Activated CD4-positive, alpha-beta memory T cell treated with anti-CD3 and anti-CD28 coated beads, Interleukin-2, amount 10 ng/mL, durations not matched to agents 7 days and 5 days (primary cell): ENCODE data around the gene FAM219B. TPM values are rescaled to one million over a fixed set of nuclear protein-coding genes. Genes with fewer than 3 reads are reported as not detected.
"Not testable (repeated sequence)": the region's sequence is repeated elsewhere in the genome, so short reads cannot be mapped to it uniquely, and the experiment has no call there.

Source experiments
- CTCF ChIA-PET: fragments of 350-600 bp; sonication (Branson Sonifier 250); formaldehyde crosslinking; loops from one replicate; lab custom pipeline; 2021; ENCODE audit warnings: antibody characterized with exemption, inconsistent platforms; lab: Charles Lee
- POLR2A ChIA-PET: fragments of 350-600 bp; sonication (Branson Sonifier 250); formaldehyde crosslinking; loops from one replicate; lab custom pipeline; 2021; ENCODE audit warnings: antibody characterized with exemption; lab: Charles Lee
- DNase-seq: peaks from one replicate; pipeline ENCODE4 v3.0.0-alpha.2; 2020
- H3K27ac Mint-ChIP-seq: one replicate; pipeline ENCODE4 v1.8.0; 2021; ENCODE audit warnings: mild to moderate bottlenecking, mixed read lengths
- H3K27me3 Mint-ChIP-seq: one replicate; pipeline ENCODE4 v1.8.0; 2021; ENCODE audit warnings: mixed read lengths
- H3K36me3 Mint-ChIP-seq: one replicate; pipeline ENCODE4 v1.8.0; 2021; ENCODE audit warnings: low read depth, mixed read lengths
- H3K4me1 Mint-ChIP-seq: one replicate; pipeline ENCODE4 v1.8.0; 2021; ENCODE audit warnings: mixed read lengths
- H3K4me3 Mint-ChIP-seq: one replicate; pipeline ENCODE4 v1.8.0; 2021; ENCODE audit warnings: mild to moderate bottlenecking, mixed read lengths
- H3K9me3 Mint-ChIP-seq: one replicate; pipeline ENCODE4 v1.8.0; 2021; ENCODE audit warnings: mixed read lengths
- total RNA-seq, 2 experiments: library from RNA; stranded (reverse); gene quantifications; one replicate each; pipeline ENCODE4 v1.2.3, GENCODE V29; 2021

Gene FAM219B, protein sequence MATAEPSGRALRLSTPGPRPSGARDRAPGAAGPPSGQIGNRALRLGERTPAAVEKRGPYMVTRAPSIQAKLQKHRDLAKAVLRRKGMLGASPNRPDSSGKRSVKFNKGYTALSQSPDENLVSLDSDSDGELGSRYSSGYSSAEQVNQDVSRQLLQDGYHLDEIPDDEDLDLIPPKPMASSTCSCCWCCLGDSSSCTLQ
- 100 to 1,000 TPM; 103 to 116 TPM for total RNA-seq

DNA sequence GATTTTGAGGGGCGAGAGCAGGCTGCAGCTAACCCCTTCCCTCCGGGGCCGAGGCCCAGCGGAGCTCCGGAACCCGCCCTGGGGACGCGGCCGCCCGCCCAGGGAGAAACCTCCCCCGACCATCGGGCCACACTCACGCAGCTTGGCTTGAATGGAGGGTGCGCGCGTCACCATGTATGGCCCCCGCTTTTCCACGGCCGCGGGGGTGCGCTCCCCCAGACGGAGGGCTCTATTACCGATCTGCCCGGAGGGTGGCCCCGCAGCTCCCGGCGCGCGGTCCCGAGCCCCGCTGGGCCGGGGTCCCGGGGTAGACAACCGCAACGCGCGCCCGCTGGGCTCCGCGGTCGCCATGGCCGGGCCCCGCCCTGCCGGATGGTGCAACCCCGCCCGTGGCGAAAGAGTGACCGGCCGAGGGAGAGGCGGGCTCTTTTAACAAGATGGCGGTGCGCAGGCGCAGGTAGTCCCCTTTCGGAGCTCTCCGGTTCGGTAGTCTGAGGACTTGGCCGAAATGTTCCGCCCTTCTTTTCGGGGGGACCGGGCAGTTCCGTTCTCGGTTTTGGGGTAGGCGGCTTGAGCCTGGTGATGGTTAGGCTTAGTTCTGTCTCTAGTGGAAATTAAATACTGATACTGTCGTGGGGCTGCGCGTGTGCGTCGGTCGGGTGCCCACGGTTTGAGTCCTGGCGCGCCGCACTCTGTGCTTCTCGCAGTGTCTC is at the start of gene FAM219B:
Gene FAM219B (minus strand): TSS at position 402 of the 713 bp plus-strand sequence. CDS start 51 bp downstream, at position 351.
- H3K9me3 Mint-ChIP-seq = no peaks in the 10 kb centered on the region

DNA sequence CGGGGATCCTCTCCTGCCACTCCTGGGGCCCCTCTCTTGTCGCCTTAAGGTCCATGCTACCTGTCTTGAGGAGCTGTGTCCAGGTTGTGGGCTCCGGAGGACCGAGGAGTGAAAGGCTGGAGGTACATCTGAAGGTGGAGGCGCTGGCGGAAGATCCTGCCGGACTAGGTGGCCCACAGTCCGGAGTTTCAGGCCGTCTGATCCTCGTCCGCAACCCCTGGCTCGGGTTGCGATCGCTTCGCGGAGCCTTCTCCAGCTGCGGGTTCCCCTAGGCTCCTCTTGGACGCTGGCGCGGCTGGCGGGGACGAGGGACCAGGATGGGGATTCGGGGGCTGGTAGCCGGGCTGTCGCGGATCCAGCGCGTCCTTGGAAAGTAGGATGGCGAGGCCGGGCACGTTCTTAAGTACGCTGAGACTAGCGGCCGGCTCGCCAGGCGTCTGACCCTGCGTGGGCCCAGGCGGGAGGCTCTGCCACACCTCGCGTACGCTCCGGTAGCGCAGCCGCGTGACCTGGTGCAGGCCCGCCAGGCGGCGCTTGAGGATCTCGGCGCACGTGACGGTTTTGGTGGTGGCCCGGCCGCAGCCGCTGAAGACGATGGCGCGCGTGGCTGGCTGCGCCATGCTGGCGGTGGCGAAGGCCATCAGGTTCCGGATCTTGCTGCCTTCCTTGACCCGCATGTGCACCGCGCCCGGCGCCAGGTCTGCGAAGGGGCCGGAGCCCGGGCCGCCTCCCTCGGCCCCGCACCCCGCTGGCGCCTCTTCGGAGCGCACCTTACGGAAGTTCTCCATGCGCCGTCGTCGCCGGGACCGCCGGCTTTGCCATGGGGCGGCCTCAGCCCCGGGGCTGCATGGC is 49.4 kb upstream of the FAM219B start:
- Mint-ChIP-seq H3K27me3 (peaks cover 37% of the 10 kb centered on the region), H3K4me3 (peak overlapping the region; percentile 56), H3K4me1 (peaks cover 42% of the 10 kb centered on the region), H3K36me3 (peaks cover 4% of the 10 kb centered on the region), H3K27ac (no peak overlapping the region), H3K9me3 (no peaks in the 10 kb centered on the region)
- ChIA-PET POLR2A (interaction anchor here (0.8 to 2.2 kb wide), 12 partner anchors 18 to 496 kb away, joined by 3 to 8 read pairs (median 4); partner anchors contain the start of genes C15orf39, COX5A, FAM219B and PPCDC), CTCF (interaction anchor here (0.5 to 1.6 kb wide), 11 partner anchors 9 to 509 kb away, joined by 3 to 9 read pairs (median 4); partner anchors contain the start of genes PPCDC and SCAMP5)
- DNase-seq = peak; percentile 75

More for the DNA sequence above, at the start of gene FAM219B:
- Mint-ChIP-seq H3K36me3 (peaks cover 47% of the 10 kb centered on the region), H3K27me3 (no peaks in the 10 kb centered on the region), H3K4me1 (peaks cover 45% of the 10 kb centered on the region), H3K4me3 (peak within 1 kb of the TSS; percentile 91), H3K27ac (peak within 1 kb of the TSS; percentile 87)
- POLR2A ChIA-PET = interaction anchor here (0.8 to 9.1 kb wide), 32 partner anchors 9 to 461 kb away, joined by 3 to 121 read pairs (median 5); partner anchors contain the start of genes C15orf39, COX5A, CYP1A1 and MAN2C1
- CTCF ChIA-PET = interaction anchor here (0.9 to 3.8 kb wide), 18 partner anchors 8 to 274 kb away, joined by 3 to 15 read pairs (median 5); no protein-coding TSS in a partner anchor
- peak; percentile 84 for DNase-seq

DNA sequence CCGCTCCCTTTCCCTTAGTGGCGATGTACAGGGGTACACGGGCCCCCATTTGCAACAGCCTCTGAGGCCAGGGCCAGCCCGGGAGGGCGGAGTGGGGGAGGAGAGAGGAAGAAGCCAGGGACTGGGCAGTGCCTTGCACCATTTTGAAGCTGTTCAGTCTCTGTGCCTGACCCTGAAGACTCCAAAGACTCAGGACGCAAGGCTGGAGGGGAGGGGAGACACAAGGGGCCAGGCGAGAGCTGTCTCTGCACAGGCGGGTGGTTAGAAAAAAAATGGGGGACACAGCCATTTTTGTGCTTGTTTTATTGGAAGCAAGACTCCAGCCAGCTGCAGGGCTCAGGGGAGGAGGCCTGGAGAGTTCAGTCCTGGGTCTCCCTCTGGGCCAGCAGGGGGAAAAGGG is 48.4 kb upstream of the FAM219B start:
- no peak for DNase-seq
- ChIA-PET CTCF (interaction anchor here (0.6 to 2.0 kb wide), 5 partner anchors 11 to 175 kb away, joined by 3 to 7 read pairs (median 3); no protein-coding TSS in a partner anchor), POLR2A (interaction anchor here (1.3 to 2.2 kb wide), 6 partner anchors 8 to 168 kb away, joined by 3 to 6 read pairs (median 4); partner anchors contain the start of genes FAM219B and SCAMP5)
- peaks cover 29% of the 10 kb centered on the region for H3K27me3 Mint-ChIP-seq
- H3K9me3 Mint-ChIP-seq = no peaks in the 10 kb centered on the region
- H3K4me3 Mint-ChIP-seq = peak overlapping the region; percentile 27
- H3K27ac Mint-ChIP-seq = no peak overlapping the region
- peaks cover 37% of the 10 kb centered on the region for H3K4me1 Mint-ChIP-seq
- peaks cover 4% of the 10 kb centered on the region for H3K36me3 Mint-ChIP-seq

- no peak for DNase-seq
- ChIA-PET POLR2A (interaction anchor here (1.3 to 2.2 kb wide), 6 partner anchors 8 to 167 kb away, joined by 3 to 6 read pairs (median 4); partner anchors contain the start of genes FAM219B and SCAMP5), CTCF (interaction anchor here (0.9 to 2.0 kb wide), 7 partner anchors 10 to 323 kb away, joined by 3 to 7 read pairs (median 3); no protein-coding TSS in a partner anchor)
- Mint-ChIP-seq H3K4me3 (no peak overlapping the region), H3K27ac (no peak overlapping the region), H3K27me3 (peaks cover 24% of the 10 kb centered on the region), H3K36me3 (peaks cover 4% of the 10 kb centered on the region), H3K4me1 (peaks cover 36% of the 10 kb centered on the region), H3K9me3 (no peaks in the 10 kb centered on the region)
Measured at GRCh38 chr15:74954515-74954914, 47.9 kb upstream of the FAM219B start.

- no peak overlapping the region for H3K27ac Mint-ChIP-seq
- no peak for DNase-seq
- no peak overlapping the region for H3K4me3 Mint-ChIP-seq
- POLR2A ChIA-PET = interaction anchor here (0.5 to 1.7 kb wide), 8 partner anchors 13 to 180 kb away, joined by 3 to 6 read pairs (median 3); partner anchors contain the start of genes COX5A, FAM219B and MPI
- H3K27me3 Mint-ChIP-seq = peaks cover 1% of the 10 kb centered on the region
- CTCF ChIA-PET = interaction anchor here (0.6 to 6.2 kb wide), 32 partner anchors 9 to 425 kb away, joined by 3 to 73 read pairs (median 4); partner anchors contain the start of genes COX5A and FAM219B
- H3K4me1 Mint-ChIP-seq = peaks cover 18% of the 10 kb centered on the region
- no peaks in the 10 kb centered on the region for H3K9me3 Mint-ChIP-seq
- H3K36me3 Mint-ChIP-seq = no peaks in the 10 kb centered on the region
Measured at GRCh38 chr15:74951006-74951405, 44.4 kb upstream of the FAM219B start.

- H3K4me3 Mint-ChIP-seq = no peak overlapping the region
- peaks cover 14% of the 10 kb centered on the region for H3K4me1 Mint-ChIP-seq
- no peak overlapping the region for H3K27ac Mint-ChIP-seq
- H3K27me3 Mint-ChIP-seq = peaks cover 1% of the 10 kb centered on the region
- POLR2A ChIA-PET = interaction anchor here (0.5 to 1.7 kb wide), 9 partner anchors 12 to 179 kb away, joined by 3 to 6 read pairs (median 3); partner anchors contain the start of genes COX5A, FAM219B and MPI
- no peaks in the 10 kb centered on the region for H3K9me3 Mint-ChIP-seq
- H3K36me3 Mint-ChIP-seq = no peaks in the 10 kb centered on the region
- peak; percentile 83 for DNase-seq
- CTCF ChIA-PET = interaction anchor here (0.6 to 6.2 kb wide), 33 partner anchors 9 to 424 kb away, joined by 3 to 73 read pairs (median 4); partner anchors contain the start of genes COX5A and FAM219B
Measured at GRCh38 chr15:74950078-74950908, 43.6 kb upstream of the FAM219B start.

DNA sequence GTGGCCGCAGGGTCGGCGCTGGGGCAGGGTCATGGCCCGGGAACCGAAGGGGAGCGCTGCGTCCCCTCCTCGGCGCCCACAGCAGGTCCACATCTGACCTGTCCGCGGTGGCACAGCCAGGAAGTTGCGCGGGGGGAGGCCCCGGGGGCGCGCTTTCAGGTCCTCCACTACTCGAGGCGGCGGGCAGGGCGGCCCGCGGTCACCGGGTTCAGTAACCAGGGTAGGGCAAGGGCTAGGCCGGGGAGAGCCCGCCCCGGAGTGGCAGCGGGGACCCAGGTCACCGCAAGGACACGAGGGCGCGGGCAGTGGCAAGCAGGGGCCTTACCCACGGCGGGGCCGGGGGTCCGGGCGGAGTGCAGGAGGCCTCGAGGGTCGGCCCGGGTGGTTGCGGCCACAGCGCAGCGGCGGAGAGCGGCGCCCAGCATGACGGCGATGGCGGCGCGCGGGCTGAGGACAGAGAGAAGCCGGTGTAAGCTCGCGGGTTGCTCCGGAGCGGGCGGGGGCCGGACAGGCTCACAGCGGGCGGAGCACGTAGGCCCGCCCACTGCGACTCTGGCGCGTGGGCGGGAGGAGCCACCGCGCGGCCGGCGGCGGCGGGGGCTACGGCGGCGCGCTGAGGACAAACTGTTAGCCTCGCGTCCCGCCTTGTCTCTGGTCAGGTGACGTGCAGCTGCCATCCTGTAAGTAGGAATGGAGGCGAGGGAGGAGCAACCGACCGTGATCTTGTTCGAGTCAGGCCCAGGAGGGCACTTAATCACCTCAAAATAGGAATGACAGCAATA is 31.1 kb upstream of the FAM219B start, which contains the start of gene COX5A:
Gene COX5A (minus strand): TSS at position 484 of the 782 bp plus-strand sequence. CDS start 59 bp downstream, at position 425.
- H3K4me3 Mint-ChIP-seq = peak within 1 kb of the TSS; percentile 91
- H3K27me3 Mint-ChIP-seq = no peaks in the 10 kb centered on the region
- no peaks in the 10 kb centered on the region for H3K9me3 Mint-ChIP-seq
- H3K27ac Mint-ChIP-seq = peak within 1 kb of the TSS; percentile 87
- peak; percentile 94 for DNase-seq
- ChIA-PET CTCF (interaction anchor here (0.9 to 1.6 kb wide), 6 partner anchors 13 to 303 kb away, joined by 3 to 13 read pairs (median 6); no protein-coding TSS in a partner anchor), POLR2A (interaction anchor here (0.8 to 1.9 kb wide), 21 partner anchors 9 to 688 kb away, joined by 3 to 13 read pairs (median 4); partner anchors contain the start of genes CSK, FAM219B, PPCDC and RPP25)
- peaks cover 19% of the 10 kb centered on the region for H3K36me3 Mint-ChIP-seq
- peaks cover 42% of the 10 kb centered on the region for H3K4me1 Mint-ChIP-seq

GRCh38 chr15:74937272-74937589 is 30.6 kb upstream of the FAM219B start:
- no peaks in the 10 kb centered on the region for H3K9me3 Mint-ChIP-seq
- H3K27me3 Mint-ChIP-seq = no peaks in the 10 kb centered on the region
- peak overlapping the region; percentile 91 for H3K4me3 Mint-ChIP-seq
- H3K4me1 Mint-ChIP-seq = peaks cover 47% of the 10 kb centered on the region
- H3K27ac Mint-ChIP-seq = peak overlapping the region; percentile 86
- ChIA-PET POLR2A (interaction anchor here (0.9 to 2.1 kb wide), 13 partner anchors 9 to 160 kb away, joined by 3 to 13 read pairs (median 5); partner anchors contain the start of genes FAM219B, PPCDC, SCAMP5 and ULK3), CTCF (interaction anchor here (0.9 to 1.6 kb wide), 4 partner anchors 13 to 302 kb away, joined by 3 to 13 read pairs (median 5); no protein-coding TSS in a partner anchor)
- H3K36me3 Mint-ChIP-seq = peaks cover 19% of the 10 kb centered on the region
- no peak for DNase-seq

DNA sequence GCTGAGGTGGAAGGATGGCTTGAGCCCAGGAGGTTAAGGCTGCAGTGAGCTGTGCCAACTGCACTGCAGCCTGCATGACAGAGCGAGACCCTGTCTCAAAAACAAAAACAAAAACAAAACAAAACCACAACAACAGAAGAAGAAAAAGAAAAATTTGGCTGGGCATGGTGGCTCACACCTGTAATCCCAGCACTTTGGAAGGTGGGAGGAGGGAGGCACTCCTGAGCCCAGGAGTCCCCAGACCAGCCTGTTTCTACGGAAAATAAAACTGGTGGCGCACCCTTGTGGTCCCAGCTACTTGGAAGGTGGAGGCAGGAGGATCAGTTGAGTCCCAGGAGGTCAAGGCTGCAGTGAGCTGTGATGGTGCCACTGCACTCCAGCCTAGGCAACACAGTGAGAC is 28.5 kb upstream of the FAM219B start:
- Mint-ChIP-seq H3K27ac (peak overlapping the region; percentile 61), H3K4me3 (peak overlapping the region; percentile 60), H3K4me1 (peaks cover 54% of the 10 kb centered on the region), H3K36me3 (peaks cover 26% of the 10 kb centered on the region)
- H3K27me3 Mint-ChIP-seq, H3K9me3 Mint-ChIP-seq, DNase-seq: not testable (repeated sequence)
- CTCF ChIA-PET = interaction anchor here (0.6 to 3.1 kb wide), 5 partner anchors 15 to 164 kb away, joined by 3 to 14 read pairs (median 4); no protein-coding TSS in a partner anchor
- POLR2A ChIA-PET = interaction anchor here (1.0 to 2.1 kb wide), 5 partner anchors 23 to 147 kb away, joined by 3 to 7 read pairs (median 3); partner anchors contain the start of gene FAM219B

DNA sequence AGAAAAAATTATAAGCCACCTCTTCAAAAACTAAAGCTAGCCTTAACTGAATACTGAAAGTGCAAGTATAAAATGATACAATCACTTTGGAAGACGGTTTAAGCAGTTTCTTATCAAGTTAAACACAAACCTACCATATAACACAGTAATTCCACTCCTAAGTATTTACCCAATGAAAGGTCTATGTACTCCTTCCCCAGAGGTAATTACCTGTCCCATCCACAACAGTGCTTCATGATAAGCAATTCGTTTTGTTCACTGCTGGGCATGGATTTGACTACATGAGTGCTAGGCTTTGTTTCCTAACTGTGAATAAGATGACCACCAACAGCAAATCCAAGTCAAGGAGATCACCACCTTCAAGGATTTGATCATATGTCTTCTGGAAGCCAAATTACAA is 26.9 kb upstream of the FAM219B start:
- POLR2A ChIA-PET = interaction anchor here (1.4 to 1.6 kb wide), 2 partner anchors 28 to 64 kb away, joined by 4 to 5 read pairs; no protein-coding TSS in a partner anchor
- Mint-ChIP-seq H3K9me3 (no peaks in the 10 kb centered on the region), H3K27me3 (no peaks in the 10 kb centered on the region), H3K36me3 (peaks cover 37% of the 10 kb centered on the region), H3K27ac (peak overlapping the region; percentile 42), H3K4me3 (no peak overlapping the region), H3K4me1 (peaks cover 52% of the 10 kb centered on the region)
- no peak for DNase-seq
- CTCF ChIA-PET = interaction anchor here (0.7 to 3.1 kb wide), 2 partner anchors 32 to 164 kb away, joined by 4 to 14 read pairs; no protein-coding TSS in a partner anchor
